A549 (cell line): ENCODE data around the gene VEZT. TPM values are rescaled to one million over a fixed set of nuclear protein-coding genes. Genes with fewer than 3 reads are reported as not detected.

Experiments
- ATAC-seq, 2 experiments: fragments of 200-7000 bp in 1 of 2; fragments of >200 bp in 1 of 2; cut with Nextera tagmentation in 1 of 2; cut with Tn5 transposase in 1 of 2; 3 replicates each; pipeline versions ENCODE4 v1.8.0 to v1.9.1; 2018 to 2020; ENCODE audit warnings: mild to moderate bottlenecking in 1 of 2, moderate library complexity in 1 of 2
- CTCF ChIA-PET: fragments of 300-600 bp; sonication (Branson Sonifier 250); formaldehyde crosslinking; extraction: SDS; loops from one replicate; lab custom pipeline; 2021; ENCODE audit warnings: antibody characterized with exemption, inconsistent platforms; lab: Yijun Ruan, JAX
- POLR2A ChIA-PET: fragments of 350-600 bp; formaldehyde crosslinking; extraction: SDS; loops from one replicate; lab custom pipeline; 2021; ENCODE audit warnings: antibody characterized with exemption, inconsistent platforms; lab: Yijun Ruan, JAX
- DNase-seq, 2 experiments: peaks; one replicate each; pipeline versions ENCODE4 v3.0.0 to v3.0.0-alpha.2; 2011 to 2016; ENCODE audit warnings: low read depth in 1 of 2, low spot score in 1 of 2
- FAIRE-seq: peaks from 2 replicates; lab custom pipeline; 2011; peaks lifted over from hg19 to GRCh38; lab: Jason Lieb, UNC
- H3K27ac ChIP-seq, 2 experiments: fragments of >200 bp; sonication (Bioruptor Twin); formaldehyde crosslinking; 3 replicates each; pipeline ENCODE4 v1.5.1; 2016 to 2017
- H3K4me1 ChIP-seq: fragments of >200 bp; sonication (Bioruptor Twin); formaldehyde crosslinking; 3 replicates; pipeline ENCODE4 v1.6.1; 2016
- H3K4me2 ChIP-seq: fragments of >200 bp; sonication (Bioruptor Twin); formaldehyde crosslinking; 3 replicates; pipeline ENCODE4 v1.6.1; 2016
- H3K4me3 ChIP-seq: fragments of >200 bp; sonication (Bioruptor Twin); formaldehyde crosslinking; 3 replicates; pipeline ENCODE4 v1.5.1; 2016
- H3K9me3 ChIP-seq: fragments of >200 bp; sonication (Bioruptor Twin); formaldehyde crosslinking; 3 replicates; pipeline ENCODE4 v1.6.1; 2016
- CHD2 ChIP-seq: fragments of 150-350 bp; IDR thresholded peaks from 2 replicates; pipeline ENCODE4 v1.6.1; 2014; ENCODE audit warnings: low read length; ENCODE audit not compliant: partially characterized antibody
- CHD4 ChIP-seq: fragments of 200-600 bp; sonication (generic); IDR thresholded peaks from 2 replicates; pipeline ENCODE4 v1.6.1; 2016; ENCODE audit warnings: antibody characterized with exemption, mild to moderate bottlenecking, borderline replicate concordance
- EHMT2 ChIP-seq: fragments of 200-600 bp; sonication (generic); IDR thresholded peaks from 2 replicates; pipeline ENCODE4 v1.6.1; 2016; ENCODE audit warnings: antibody characterized with exemption, low read depth, mild to moderate bottlenecking, moderate library complexity
- EP300 ChIP-seq, 2 experiments: fragments of >200 bp; sonication (Bioruptor Twin); formaldehyde crosslinking; IDR thresholded peaks; 2 replicates in 1 of 2; 3 replicates in 1 of 2; pipeline ENCODE4 v1.6.1; 2016 to 2017
- ESRRA ChIP-seq: fragments of 150-350 bp; IDR thresholded peaks from 2 replicates; pipeline ENCODE4 v1.6.1; 2014; ENCODE audit warnings: mild to moderate bottlenecking, low read length, borderline replicate concordance
- FOSB ChIP-seq: fragments of 250-450 bp; sonication (Bioruptor Pico); IDR thresholded peaks from 2 replicates; pipeline ENCODE4 v1.5.0; 2020; ENCODE audit warnings: mild to moderate bottlenecking, moderate library complexity
- FOXS1 ChIP-seq: fragments of 250-450 bp; sonication (Bioruptor Pico); IDR thresholded peaks from 2 replicates; pipeline ENCODE4 v1.5.0; 2020; ENCODE audit warnings: mild to moderate bottlenecking, moderate library complexity
- GATA3 ChIP-seq: IDR thresholded peaks from 2 replicates; pipeline ENCODE4 v1.6.1; 2012; ENCODE audit warnings: borderline replicate concordance
- HDAC2 ChIP-seq: fragments of 200-600 bp; sonication (generic); IDR thresholded peaks from 2 replicates; pipeline ENCODE4 v1.6.1; 2016
- HEYL ChIP-seq: fragments of 250-450 bp; sonication (Bioruptor Pico); IDR thresholded peaks from 2 replicates; pipeline ENCODE4 v1.8.0; 2021; ENCODE audit warnings: mild to moderate bottlenecking, moderate library complexity
- HOXB5 ChIP-seq: fragments of 250-450 bp; sonication (Bioruptor Pico); IDR thresholded peaks from 2 replicates; pipeline ENCODE4 v1.5.0; 2020; ENCODE audit warnings: mild to moderate bottlenecking, moderate library complexity
- JUN ChIP-seq, 2 experiments: fragments of >200 bp; sonication (Bioruptor Twin); formaldehyde crosslinking; IDR thresholded peaks; 2 replicates in 1 of 2; 3 replicates in 1 of 2; pipeline ENCODE4 v1.6.1; 2016 to 2017
- JUNB ChIP-seq: fragments of >200 bp; sonication (Bioruptor Twin); formaldehyde crosslinking; IDR thresholded peaks from 2 replicates; pipeline ENCODE4 v1.6.1; 2016
- KDM1A ChIP-seq: fragments of 200-600 bp; sonication (generic); IDR thresholded peaks from 2 replicates; pipeline ENCODE4 v1.6.1; 2016; ENCODE audit warnings: low read depth, mild to moderate bottlenecking
- MAFK ChIP-seq: fragments of 450-650 bp; IDR thresholded peaks from 2 replicates; pipeline ENCODE4 v1.6.1; 2014; ENCODE audit not compliant: partially characterized antibody
- MAZ ChIP-seq: fragments of 150-350 bp; IDR thresholded peaks from 2 replicates; pipeline ENCODE4 v1.6.1; 2014; ENCODE audit warnings: antibody characterized with exemption, low read depth, low read length, borderline replicate concordance
- MYC ChIP-seq: IDR thresholded peaks from 2 replicates; pipeline ENCODE4 v1.6.1; 2012; ENCODE audit warnings: mild to moderate bottlenecking, inconsistent platforms, low read length, improper control_type of control experiment, borderline replicate concordance
- NFE2L2 ChIP-seq: fragments of 150-350 bp; conservative IDR thresholded peaks from 2 replicates; pipeline ENCODE4 v1.6.1; 2014; ENCODE audit warnings: low read length
- NPAS2 ChIP-seq: fragments of 250-450 bp; sonication (Bioruptor Pico); IDR thresholded peaks from 2 replicates; pipeline ENCODE4 v1.8.0; 2022; ENCODE audit warnings: mild to moderate bottlenecking, moderate library complexity, borderline replicate concordance
- NR3C1 ChIP-seq: fragments of >200 bp; sonication (Bioruptor Twin); formaldehyde crosslinking; IDR thresholded peaks from 3 replicates; pipeline ENCODE4 v1.6.1; 2017
- POLR2A ChIP-seq: IDR thresholded peaks from 2 replicates; pipeline ENCODE4 v1.6.1; 2012; ENCODE audit warnings: mild to moderate bottlenecking, low read length
- POLR2AphosphoS2 ChIP-seq: conservative IDR thresholded peaks from 2 replicates; pipeline ENCODE4 v1.6.1; 2012; ENCODE audit warnings: low read length, improper control_type of control experiment, inconsistent platforms
- RCOR1 ChIP-seq: fragments of 150-350 bp; IDR thresholded peaks from 2 replicates; pipeline ENCODE4 v1.6.1; 2014; ENCODE audit warnings: antibody characterized with exemption, low read length, low read depth
- RNF2 ChIP-seq: fragments of 200-600 bp; sonication (generic); IDR thresholded peaks from 2 replicates; pipeline ENCODE4 v1.6.1; 2016; ENCODE audit warnings: low read depth, mild to moderate bottlenecking, antibody characterized with exemption, moderate library complexity, borderline replicate concordance
- SREBF2 ChIP-seq: fragments of 450-650 bp; IDR thresholded peaks from 2 replicates; pipeline ENCODE4 v1.6.1; 2014; ENCODE audit warnings: mild to moderate bottlenecking, moderate library complexity
- TP53 ChIP-seq: fragments of 250-450 bp; sonication (Bioruptor Pico); IDR thresholded peaks from 2 replicates; pipeline ENCODE4 v1.5.0; 2021; ENCODE audit warnings: mild to moderate bottlenecking, moderate library complexity
- ZC3H11A ChIP-seq: fragments of 450-650 bp; IDR thresholded peaks from 2 replicates; pipeline ENCODE4 v1.6.1; 2014; ENCODE audit warnings: antibody characterized with exemption, mild to moderate bottlenecking
- ZNF302 ChIP-seq: fragments of 250-450 bp; sonication (Bioruptor Pico); IDR thresholded peaks from 2 replicates; pipeline ENCODE4 v1.9.0; 2021; ENCODE audit warnings: inconsistent platforms, mild to moderate bottlenecking, moderate library complexity
- ZSCAN20 ChIP-seq: fragments of 250-450 bp; sonication (Bioruptor Pico); IDR thresholded peaks from 2 replicates; pipeline ENCODE4 v1.8.0; 2022; ENCODE audit warnings: mild to moderate bottlenecking, moderate library complexity
- WGBS: methylation state at CpG from one replicate; pipeline ENCODE4 v1.1.6; 2017; ENCODE audit errors: missing lambda C conversion rate; 5-methylcytosine and 5-hydroxymethylcytosine counted together
- polyA plus RNA-seq, 4 experiments: library from polyadenylated mRNA; depleted of rRNA in 3 of 4; stranded (reverse); fragments of >200 nt; fragmentation: RNase III in 1 of 4; extraction: RNeasy Plus Mini Kit Qiagen cat#74134 plus additional on column Dnase treatment in 1 of 4; gene quantifications; 2 replicates in 3 of 4; 3 replicates in 1 of 4; pipeline ENCODE4 v1.2.3, GENCODE V29; 2011 to 2017
- TF ChIP-seq, protein P1 (sequence below): fragments of >200 bp; sonication (Bioruptor Twin); formaldehyde crosslinking; IDR thresholded peaks from 3 replicates; pipeline ENCODE4 v1.6.1; 2016
- TF ChIP-seq, protein P2 (sequence below): IDR thresholded peaks from 2 replicates; pipeline ENCODE4 v1.6.1; 2012; ENCODE audit warnings: low read depth, borderline replicate concordance
- TF ChIP-seq, protein P3 (sequence below): fragments of >200 bp; sonication (Bioruptor Twin); formaldehyde crosslinking; IDR thresholded peaks from 2 replicates; pipeline ENCODE4 v1.6.1; 2016
- TF ChIP-seq, protein P4 (sequence below): fragments of 250-450 bp; sonication (Bioruptor Pico); IDR thresholded peaks from 2 replicates; pipeline ENCODE4 v1.5.0; 2020; ENCODE audit warnings: low read depth, mild to moderate bottlenecking, moderate library complexity
- TF ChIP-seq, protein P5 (sequence below): IDR thresholded peaks from 2 replicates; pipeline ENCODE4 v1.6.1; 2012
- TF ChIP-seq, protein P6 (sequence below): fragments of 250-450 bp; sonication (Bioruptor Pico); IDR thresholded peaks from 2 replicates; pipeline ENCODE4 v1.5.0; 2021; ENCODE audit warnings: mild to moderate bottlenecking, moderate library complexity, borderline replicate concordance

The VEZT gene
- polyA plus RNA-seq, 2 of the 4 experiments (the other 2 are of a cell fraction), result 87.1 to 259 TPM

DNA sequence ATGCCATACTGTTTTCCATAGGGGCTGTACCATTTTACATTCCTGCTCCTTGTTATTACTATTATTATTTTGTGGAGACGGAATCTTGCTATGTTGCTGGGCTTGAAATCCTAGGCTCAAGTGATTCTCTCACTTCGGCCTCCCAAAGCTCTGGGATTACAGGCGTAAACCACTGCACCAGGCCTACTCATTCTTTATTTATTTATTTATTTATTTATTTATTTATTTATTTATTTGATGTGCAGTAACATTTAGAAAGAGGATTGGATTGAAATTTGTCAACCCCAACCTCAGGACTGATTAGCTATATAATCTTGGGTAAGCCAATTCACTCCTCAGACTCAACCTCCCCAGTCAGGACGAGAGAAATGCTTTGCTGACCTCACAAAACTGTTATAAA is 107.9 kb downstream of the VEZT start:
- ATAC-seq (no peak), FAIRE-seq (no peak)
- Histone ChIP-seq H3K27ac (peak overlapping the region; percentile 88 to 89), H3K9me3 (no peaks in the 10 kb centered on the region), H3K4me2 (peak overlapping the region; percentile 62; the same call in 2 of the 3 replicates)
- POLR2A ChIA-PET, result interaction anchor here (1.6 kb wide), 1 partner anchor 7 kb away, joined by 11 read pairs; no protein-coding TSS in a partner anchor
- TF ChIP-seq ZC3H11A (peak; percentile 96), KDM1A (no peak)
- TF ChIP-seq, all 56 proteins: peak for 1
- no peak for DNase-seq
- 94% methylated on average over 4 of the region's 4 CpGs for WGBS
- Histone ChIP-seq H3K4me3 (no peak overlapping the region), H3K4me1 (peaks cover 83% of the 10 kb centered on the region)
- CTCF ChIA-PET, result interaction anchor here (1.0 to 3.9 kb wide), 4 partner anchors 9 to 252 kb away, joined by 3 to 22 read pairs (median 9); partner anchors contain the start of gene NR2C1

DNA sequence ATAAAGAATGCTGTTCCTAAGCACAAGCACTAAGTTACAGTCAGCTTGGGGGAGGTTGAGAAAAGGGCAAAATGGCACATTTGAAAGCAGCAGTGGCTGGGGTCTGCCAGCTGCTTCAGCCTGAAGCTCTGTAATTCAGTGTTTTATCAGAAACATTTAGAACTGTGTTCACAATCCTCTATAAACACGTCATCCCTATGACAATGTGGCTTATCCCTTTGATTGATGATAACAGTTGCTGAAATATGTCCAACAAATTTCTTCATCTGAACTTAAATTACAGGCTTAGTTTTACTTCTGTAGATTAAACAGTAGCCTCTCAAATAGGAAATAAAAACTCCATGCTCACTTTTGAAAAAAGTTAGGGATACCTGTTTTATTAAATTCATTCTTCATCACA is 108.8 kb downstream of the VEZT start:
- Histone ChIP-seq H3K4me3 (no peak overlapping the region), H3K4me1 (peaks cover 77% of the 10 kb centered on the region), H3K9me3 (no peaks in the 10 kb centered on the region), H3K4me2 (peak overlapping the region; percentile 62), H3K27ac (peak overlapping the region; percentile 88 to 89)
- CTCF ChIA-PET, result interaction anchor here (1.0 to 3.9 kb wide), 4 partner anchors 8 to 253 kb away, joined by 3 to 22 read pairs (median 9); partner anchors contain the start of gene NR2C1
- FAIRE-seq (peak; percentile 70), ATAC-seq (peak; percentile 81 to 84), DNase-seq (peak; percentile 53 to 87)
- POLR2A ChIA-PET, result interaction anchor here (1.1 to 1.6 kb wide), 2 partner anchors 8 to 109 kb away, joined by 11 to 12 read pairs; partner anchors contain the start of genes FGD6 and VEZT
- 3% methylated on average over 1 of the region's 1 CpG for WGBS
- TF ChIP-seq JUN (IDR thresholded peaks at IDR 0.05) (peak; percentile 65 to 73; a peak in 3 of 5 replicates), EP300 (IDR thresholded peaks at IDR 0.05) (peak; percentile 82 to 85; a peak in 4 of 5 replicates), MYC (no peak), EHMT2 (no peak), POLR2AphosphoS2 (no peak), NPAS2 (CRISPR knock-in tag) (no peak), HOXB5 (CRISPR knock-in tag) (peak; percentile 98), CHD2 (no peak), ESRRA (no peak), GATA3 (peak; percentile 96), CHD4 (no peak), ZNF302 (no peak), HEYL (CRISPR knock-in tag) (no peak), MAZ (no peak), ZC3H11A (no peak), HDAC2 (no peak), SREBF2 (no peak), FOXS1 (CRISPR knock-in tag) (no peak), NFE2L2 (no peak), MAFK (no peak), POLR2A (no peak), TP53 (CRISPR knock-in tag) (no peak), ZSCAN20 (CRISPR knock-in tag) (no peak), NR3C1 (no peak), FOSB (CRISPR knock-in tag) (no peak), RCOR1 (no peak), JUNB (peak; percentile 89), RNF2 (no peak)
- TF ChIP-seq, protein P1, sequence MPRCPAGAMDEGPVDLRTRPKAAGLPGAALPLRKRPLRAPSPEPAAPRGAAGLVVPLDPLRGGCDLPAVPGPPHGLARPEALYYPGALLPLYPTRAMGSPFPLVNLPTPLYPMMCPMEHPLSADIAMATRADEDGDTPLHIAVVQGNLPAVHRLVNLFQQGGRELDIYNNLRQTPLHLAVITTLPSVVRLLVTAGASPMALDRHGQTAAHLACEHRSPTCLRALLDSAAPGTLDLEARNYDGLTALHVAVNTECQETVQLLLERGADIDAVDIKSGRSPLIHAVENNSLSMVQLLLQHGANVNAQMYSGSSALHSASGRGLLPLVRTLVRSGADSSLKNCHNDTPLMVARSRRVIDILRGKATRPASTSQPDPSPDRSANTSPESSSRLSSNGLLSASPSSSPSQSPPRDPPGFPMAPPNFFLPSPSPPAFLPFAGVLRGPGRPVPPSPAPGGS, result peak; percentile 73; the same call in 2 of the 3 replicates
- TF ChIP-seq, protein P2, sequence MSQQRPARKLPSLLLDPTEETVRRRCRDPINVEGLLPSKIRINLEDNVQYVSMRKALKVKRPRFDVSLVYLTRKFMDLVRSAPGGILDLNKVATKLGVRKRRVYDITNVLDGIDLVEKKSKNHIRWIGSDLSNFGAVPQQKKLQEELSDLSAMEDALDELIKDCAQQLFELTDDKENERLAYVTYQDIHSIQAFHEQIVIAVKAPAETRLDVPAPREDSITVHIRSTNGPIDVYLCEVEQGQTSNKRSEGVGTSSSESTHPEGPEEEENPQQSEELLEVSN, result no peak
- TF ChIP-seq, protein P3, sequence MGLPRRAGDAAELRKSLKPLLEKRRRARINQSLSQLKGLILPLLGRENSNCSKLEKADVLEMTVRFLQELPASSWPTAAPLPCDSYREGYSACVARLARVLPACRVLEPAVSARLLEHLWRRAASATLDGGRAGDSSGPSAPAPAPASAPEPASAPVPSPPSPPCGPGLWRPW, result 0 out of 2 replicates have a peak, but pooled peaks have one; percentile 7
- TF ChIP-seq, protein P4, sequence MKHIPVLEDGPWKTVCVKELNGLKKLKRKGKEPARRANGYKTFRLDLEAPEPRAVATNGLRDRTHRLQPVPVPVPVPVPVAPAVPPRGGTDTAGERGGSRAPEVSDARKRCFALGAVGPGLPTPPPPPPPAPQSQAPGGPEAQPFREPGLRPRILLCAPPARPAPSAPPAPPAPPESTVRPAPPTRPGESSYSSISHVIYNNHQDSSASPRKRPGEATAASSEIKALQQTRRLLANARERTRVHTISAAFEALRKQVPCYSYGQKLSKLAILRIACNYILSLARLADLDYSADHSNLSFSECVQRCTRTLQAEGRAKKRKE, result no peak
- TF ChIP-seq, protein P5, sequence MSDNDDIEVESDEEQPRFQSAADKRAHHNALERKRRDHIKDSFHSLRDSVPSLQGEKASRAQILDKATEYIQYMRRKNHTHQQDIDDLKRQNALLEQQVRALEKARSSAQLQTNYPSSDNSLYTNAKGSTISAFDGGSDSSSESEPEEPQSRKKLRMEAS, result no peak; the same call in 1 of the 2 replicates
- TF ChIP-seq, protein P6, sequence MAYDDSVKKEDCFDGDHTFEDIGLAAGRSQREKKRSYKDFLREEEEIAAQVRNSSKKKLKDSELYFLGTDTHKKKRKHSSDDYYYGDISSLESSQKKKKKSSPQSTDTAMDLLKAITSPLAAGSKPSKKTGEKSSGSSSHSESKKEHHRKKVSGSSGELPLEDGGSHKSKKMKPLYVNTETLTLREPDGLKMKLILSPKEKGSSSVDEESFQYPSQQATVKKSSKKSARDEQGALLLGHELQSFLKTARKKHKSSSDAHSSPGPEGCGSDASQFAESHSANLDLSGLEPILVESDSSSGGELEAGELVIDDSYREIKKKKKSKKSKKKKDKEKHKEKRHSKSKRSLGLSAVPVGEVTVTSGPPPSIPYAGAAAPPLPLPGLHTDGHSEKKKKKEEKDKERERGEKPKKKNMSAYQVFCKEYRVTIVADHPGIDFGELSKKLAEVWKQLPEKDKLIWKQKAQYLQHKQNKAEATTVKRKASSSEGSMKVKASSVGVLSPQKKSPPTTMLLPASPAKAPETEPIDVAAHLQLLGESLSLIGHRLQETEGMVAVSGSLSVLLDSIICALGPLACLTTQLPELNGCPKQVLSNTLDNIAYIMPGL (CRISPR knock-in tag), result no peak
